ENCODE data around the gene IL17D.
"Not testable (repeated sequence)": the region's sequence is repeated elsewhere in the genome, so short reads cannot be mapped to it uniquely, and the experiment has no call there.

Gene IL17D

GRCh38 chr13:20721058-20721453 lies 17.6 kb downstream of the IL17D start:
- Histone ChIP-seq H3K4me3 (ENCODE audit: low read length) (no peak overlapping the region), H3K4me1 (ENCODE audit: control insufficient read depth, insufficient read depth, low read length) (peaks cover 14% of the 10 kb centered on the region), H3K4me2 (ENCODE audit: low read length) (no peak overlapping the region), H3K9me3 (replicated peaks; ENCODE audit: low read length) (no peaks in the 10 kb centered on the region), H3K9ac (ENCODE audit: low read depth, low read length) (no peak overlapping the region), H3K36me3 (ENCODE audit: insufficient read depth, low read length) (no peaks in the 10 kb centered on the region), H3K27me3 (ENCODE audit: control insufficient read depth, insufficient read depth, low read length) (peaks cover 7% of the 10 kb centered on the region)

DNA sequence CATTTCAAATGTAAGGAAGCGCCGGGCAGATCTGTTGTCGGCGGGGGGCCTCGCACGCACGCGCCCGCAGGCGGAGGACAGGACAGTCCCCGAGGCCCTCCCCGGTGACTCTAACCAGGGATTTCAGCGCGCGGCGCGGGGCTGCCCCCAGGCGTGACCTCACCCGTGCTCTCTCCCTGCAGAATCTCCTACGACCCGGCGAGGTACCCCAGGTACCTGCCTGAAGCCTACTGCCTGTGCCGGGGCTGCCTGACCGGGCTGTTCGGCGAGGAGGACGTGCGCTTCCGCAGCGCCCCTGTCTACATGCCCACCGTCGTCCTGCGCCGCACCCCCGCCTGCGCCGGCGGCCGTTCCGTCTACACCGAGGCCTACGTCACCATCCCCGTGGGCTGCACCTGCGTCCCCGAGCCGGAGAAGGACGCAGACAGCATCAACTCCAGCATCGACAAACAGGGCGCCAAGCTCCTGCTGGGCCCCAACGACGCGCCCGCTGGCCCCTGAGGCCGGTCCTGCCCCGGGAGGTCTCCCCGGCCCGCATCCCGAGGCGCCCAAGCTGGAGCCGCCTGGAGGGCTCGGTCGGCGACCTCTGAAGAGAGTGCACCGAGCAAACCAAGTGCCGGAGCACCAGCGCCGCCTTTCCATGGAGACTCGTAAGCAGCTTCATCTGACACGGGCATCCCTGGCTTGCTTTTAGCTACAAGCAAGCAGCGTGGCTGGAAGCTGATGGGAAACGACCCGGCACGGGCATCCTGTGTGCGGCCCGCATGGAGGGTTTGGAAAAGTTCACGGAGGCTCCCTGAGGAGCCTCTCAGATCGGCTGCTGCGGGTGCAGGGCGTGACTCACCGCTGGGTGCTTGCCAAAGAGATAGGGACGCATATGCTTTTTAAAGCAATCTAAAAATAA lies 18.2 kb downstream of the IL17D start:
- Histone ChIP-seq H3K9ac (ENCODE audit: low read depth, low read length) (no peak overlapping the region), H3K36me3 (ENCODE audit: insufficient read depth, low read length) (no peaks in the 10 kb centered on the region), H3K4me2 (ENCODE audit: low read length) (peak overlapping the region; percentile 77), H3K27me3 (ENCODE audit: control insufficient read depth, insufficient read depth, low read length) (peaks cover 4% of the 10 kb centered on the region), H3K4me3 (ENCODE audit: low read length) (peak overlapping the region; percentile 16), H3K4me1 (ENCODE audit: control insufficient read depth, insufficient read depth, low read length) (peaks cover 12% of the 10 kb centered on the region), H3K9me3 (replicated peaks; ENCODE audit: low read length) (no peaks in the 10 kb centered on the region)

- Histone ChIP-seq H3K4me1 (ENCODE audit: control insufficient read depth, insufficient read depth, low read length) (peaks cover 6% of the 10 kb centered on the region), H3K36me3 (ENCODE audit: insufficient read depth, low read length) (no peaks in the 10 kb centered on the region), H3K4me3 (ENCODE audit: low read length) (no peak overlapping the region), H3K9me3 (replicated peaks; ENCODE audit: low read length) (no peaks in the 10 kb centered on the region), H3K27me3 (ENCODE audit: control insufficient read depth, insufficient read depth, low read length) (no peaks in the 10 kb centered on the region), H3K4me2 (ENCODE audit: low read length) (no peak overlapping the region), H3K9ac (ENCODE audit: low read depth, low read length) (no peak overlapping the region)
Observed at GRCh38 chr13:20727856-20728255, 24.4 kb downstream of the IL17D start.

DNA sequence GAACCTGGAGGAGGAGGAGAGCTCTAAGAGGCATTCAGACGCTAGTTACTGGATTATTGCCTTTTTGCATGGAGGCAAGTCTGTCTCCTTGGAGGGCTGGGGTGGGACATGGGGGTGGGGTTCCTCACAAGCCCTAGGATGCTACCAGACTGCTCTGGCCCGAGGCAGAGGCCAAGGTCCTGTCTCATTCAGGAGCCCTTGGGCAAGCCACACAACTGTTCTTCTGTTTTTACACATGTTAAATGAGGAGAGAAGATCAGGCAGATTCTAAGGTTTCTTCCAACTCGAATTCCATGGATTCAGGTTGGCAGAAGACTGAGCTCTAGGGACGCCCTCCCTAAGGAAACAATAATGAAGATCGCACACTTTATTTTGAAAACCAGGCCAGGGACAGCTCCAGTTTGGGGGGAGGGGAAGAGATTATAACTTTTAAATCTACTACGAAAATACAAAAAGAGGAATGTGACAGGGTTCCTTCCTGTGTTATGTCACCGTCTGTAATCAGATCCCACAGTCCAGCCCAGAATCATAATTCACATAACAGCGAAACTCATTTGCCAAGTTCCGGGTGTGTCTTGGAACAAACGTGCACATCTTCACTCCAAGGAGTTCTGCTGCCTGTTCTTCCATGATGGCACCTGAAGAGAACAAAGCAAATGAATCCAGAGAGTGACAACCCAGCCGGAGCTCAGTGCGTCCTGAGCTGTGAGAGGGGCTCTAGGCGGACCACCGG lies 25.2 kb downstream of the IL17D start:
- H3K36me3 ChIP-seq (ENCODE audit: insufficient read depth, low read length) = no peaks in the 10 kb centered on the region
- H3K9me3 ChIP-seq (replicated peaks; ENCODE audit: low read length) = no peaks in the 10 kb centered on the region
- no peak overlapping the region for H3K4me3 ChIP-seq (ENCODE audit: low read length)
- H3K27me3 ChIP-seq (ENCODE audit: control insufficient read depth, insufficient read depth, low read length) = no peaks in the 10 kb centered on the region
- H3K4me2 ChIP-seq (ENCODE audit: low read length) = peak overlapping the region; percentile 1
- H3K9ac ChIP-seq (ENCODE audit: low read depth, low read length) = no peak overlapping the region
- H3K4me1 ChIP-seq (ENCODE audit: control insufficient read depth, insufficient read depth, low read length) = peaks cover 6% of the 10 kb centered on the region

DNA sequence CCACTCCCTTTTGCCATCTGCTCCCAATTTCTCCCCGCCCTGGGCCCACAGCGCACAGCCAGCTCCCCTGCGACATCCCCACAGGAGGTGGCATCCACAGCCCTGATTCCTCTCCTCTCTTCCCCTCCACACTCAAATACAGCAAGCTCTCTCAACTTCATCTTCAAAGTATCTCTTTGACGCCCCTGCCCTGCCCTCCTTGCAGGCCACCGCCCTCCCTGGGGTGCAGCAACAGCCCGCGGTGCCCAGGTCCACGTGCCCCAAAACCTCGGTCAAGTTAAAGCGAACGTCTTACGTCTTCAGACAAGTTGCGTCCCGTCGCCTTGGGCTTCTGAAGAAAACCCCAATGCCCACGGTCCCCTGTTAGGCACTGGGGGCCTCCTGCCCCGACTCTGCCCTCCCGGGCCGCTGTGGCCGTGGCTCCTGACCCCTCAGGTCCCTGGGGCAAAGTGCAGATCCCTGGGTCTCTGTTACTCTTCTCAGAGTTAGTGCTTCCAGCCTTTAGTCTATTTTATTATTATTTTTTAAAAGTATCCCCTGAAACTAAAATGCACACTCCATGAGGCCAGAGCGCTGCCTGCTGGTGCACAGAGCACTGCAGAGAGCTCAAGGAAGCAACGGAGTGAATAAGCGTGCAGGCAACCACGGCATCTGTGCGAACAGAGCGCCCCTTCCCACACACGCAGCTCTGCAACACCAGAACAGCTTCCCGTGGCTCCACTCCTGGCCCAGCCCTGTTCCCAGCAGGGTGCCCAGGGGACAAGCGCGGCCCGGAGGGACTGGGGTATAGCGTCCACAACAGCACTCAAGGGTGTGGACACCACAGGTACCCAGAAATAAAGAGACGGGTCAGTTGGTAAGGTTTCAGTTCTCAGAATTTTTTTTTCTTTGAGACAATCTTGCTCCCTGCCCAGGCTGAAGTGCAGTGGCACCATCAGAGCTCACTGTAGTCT lies 26.4 kb downstream of the IL17D start:
- H3K4me1 ChIP-seq (ENCODE audit: control insufficient read depth, insufficient read depth, low read length) = peaks cover 6% of the 10 kb centered on the region
- no peaks in the 10 kb centered on the region for H3K27me3 ChIP-seq (ENCODE audit: control insufficient read depth, insufficient read depth, low read length)
- no peak overlapping the region for H3K4me2 ChIP-seq (ENCODE audit: low read length)
- no peaks in the 10 kb centered on the region for H3K9me3 ChIP-seq (replicated peaks; ENCODE audit: low read length)
- H3K9ac ChIP-seq (ENCODE audit: low read depth, low read length) = no peak overlapping the region
- no peaks in the 10 kb centered on the region for H3K36me3 ChIP-seq (ENCODE audit: insufficient read depth, low read length)
- H3K4me3 ChIP-seq (ENCODE audit: low read length) = no peak overlapping the region

DNA sequence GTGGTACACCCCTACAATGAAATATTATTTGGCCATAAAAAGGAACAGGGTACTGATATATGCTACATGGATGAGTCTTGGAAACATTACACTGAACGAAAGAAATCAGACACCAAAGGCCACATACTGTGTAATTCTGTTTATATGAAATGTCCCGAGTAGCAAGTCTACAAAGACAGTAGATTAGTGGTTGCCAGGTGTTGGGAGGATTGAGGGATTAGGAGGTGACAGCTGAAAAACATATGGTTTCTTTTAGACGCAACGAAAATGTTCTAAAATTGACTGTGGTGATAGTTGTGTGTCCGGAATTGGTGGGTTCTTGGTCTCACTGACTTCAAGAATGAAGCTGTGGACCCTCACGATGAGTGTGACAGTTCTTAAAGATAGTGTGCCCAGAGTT lies 35.1 kb downstream of the IL17D start:
- Histone ChIP-seq H3K4me2 (ENCODE audit: low read length) (no peak overlapping the region), H3K27me3 (ENCODE audit: control insufficient read depth, insufficient read depth, low read length) (no peaks in the 10 kb centered on the region), H3K36me3 (ENCODE audit: insufficient read depth, low read length) (no peaks in the 10 kb centered on the region), H3K9me3 (replicated peaks; ENCODE audit: low read length) (no peaks in the 10 kb centered on the region), H3K4me1 (ENCODE audit: control insufficient read depth, insufficient read depth, low read length) (no peaks in the 10 kb centered on the region), H3K9ac (ENCODE audit: low read depth, low read length) (no peak overlapping the region), H3K4me3 (ENCODE audit: low read length) (no peak overlapping the region)

DNA sequence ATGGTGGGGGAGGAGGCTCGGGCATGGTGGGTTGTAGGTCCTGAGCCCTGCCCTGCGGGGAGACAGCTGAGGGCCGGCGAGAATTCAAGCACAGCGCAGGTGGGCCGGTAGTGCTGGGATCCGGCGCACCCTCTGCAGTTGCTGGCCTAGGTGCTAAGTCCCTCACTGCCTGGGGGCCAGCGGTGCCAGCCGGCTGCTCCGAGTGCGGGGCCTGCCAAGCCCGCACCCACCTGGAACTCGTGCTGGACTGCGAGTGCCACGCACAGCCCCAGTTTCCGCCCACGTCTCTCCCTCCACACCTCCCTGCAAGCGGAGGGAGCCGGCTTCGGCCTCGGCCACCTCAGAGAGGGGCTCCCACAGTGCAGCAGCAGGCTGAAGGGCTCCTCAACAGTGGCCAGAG lies 36.5 kb downstream of the IL17D start:
- Histone ChIP-seq H3K27me3 (ENCODE audit: control insufficient read depth, insufficient read depth, low read length) (no peaks in the 10 kb centered on the region), H3K9ac (ENCODE audit: low read depth, low read length) (no peak overlapping the region), H3K4me2 (ENCODE audit: low read length) (no peak overlapping the region), H3K36me3 (ENCODE audit: insufficient read depth, low read length) (no peaks in the 10 kb centered on the region), H3K4me3 (ENCODE audit: low read length) (no peak overlapping the region), H3K4me1 (ENCODE audit: control insufficient read depth, insufficient read depth, low read length) (no peaks in the 10 kb centered on the region), H3K9me3 (replicated peaks; ENCODE audit: low read length) (no peaks in the 10 kb centered on the region)

- not testable (repeated sequence) for H3K9me3 ChIP-seq (replicated peaks; ENCODE audit: low read length); H3K4me1 ChIP-seq (ENCODE audit: control insufficient read depth, insufficient read depth, low read length); H3K4me2 ChIP-seq (ENCODE audit: low read length); H3K9ac ChIP-seq (ENCODE audit: low read depth, low read length); H3K4me3 ChIP-seq (ENCODE audit: low read length); H3K27me3 ChIP-seq (ENCODE audit: control insufficient read depth, insufficient read depth, low read length); H3K36me3 ChIP-seq (ENCODE audit: insufficient read depth, low read length)
Observed at GRCh38 chr13:20743830-20744404, 40.4 kb downstream of the IL17D start.

DNA sequence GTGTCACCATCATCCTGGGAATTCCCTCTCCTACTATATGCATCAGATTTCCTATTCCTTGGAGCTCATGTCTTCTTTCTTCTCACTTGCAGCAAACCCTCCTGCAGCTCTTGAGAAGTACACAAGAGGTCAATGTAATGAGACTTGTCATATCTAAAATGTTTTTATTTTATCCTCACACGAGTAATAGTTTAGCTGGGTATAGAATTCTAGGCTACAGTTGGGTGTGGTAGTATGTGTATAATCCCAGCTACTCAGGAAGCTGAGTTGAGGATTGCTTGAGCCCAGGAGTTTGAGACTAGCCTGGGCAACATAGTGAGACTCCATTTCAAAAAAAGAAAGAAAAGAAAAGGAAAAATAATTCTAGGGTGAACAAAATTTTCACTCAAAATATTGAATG lies 45.9 kb downstream of the IL17D start:
- Histone ChIP-seq H3K4me3 (ENCODE audit: low read length) (no peak overlapping the region), H3K4me1 (ENCODE audit: control insufficient read depth, insufficient read depth, low read length) (no peaks in the 10 kb centered on the region), H3K36me3 (ENCODE audit: insufficient read depth, low read length) (peaks cover 7% of the 10 kb centered on the region), H3K9me3 (replicated peaks; ENCODE audit: low read length) (peaks cover 9% of the 10 kb centered on the region), H3K27me3 (ENCODE audit: control insufficient read depth, insufficient read depth, low read length) (no peaks in the 10 kb centered on the region), H3K9ac (ENCODE audit: low read depth, low read length) (no peak overlapping the region), H3K4me2 (ENCODE audit: low read length) (no peak overlapping the region)

DNA sequence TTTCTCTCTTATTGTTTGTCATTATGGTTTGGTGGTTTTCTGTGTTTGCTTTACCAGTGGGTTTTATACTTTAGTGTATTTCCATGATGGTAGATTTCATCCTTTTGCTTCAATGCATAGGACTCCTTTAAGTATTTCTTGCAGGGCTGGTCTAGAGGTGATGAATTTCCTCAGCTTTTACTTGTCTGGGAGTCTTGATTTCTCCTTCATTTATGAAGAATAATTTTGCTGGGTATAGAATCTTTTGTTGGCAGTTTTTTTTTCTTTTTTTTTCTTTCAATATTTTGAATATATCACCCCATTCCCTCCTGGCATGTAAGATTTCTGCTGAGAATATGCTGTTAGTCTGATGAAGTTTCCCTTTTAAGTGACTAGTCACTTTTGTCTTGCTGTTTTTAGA lies 50.5 kb downstream of the IL17D start:
- H3K36me3 ChIP-seq (ENCODE audit: insufficient read depth, low read length) = peaks cover 10% of the 10 kb centered on the region
- H3K4me1 ChIP-seq (ENCODE audit: control insufficient read depth, insufficient read depth, low read length) = no peaks in the 10 kb centered on the region
- no peak overlapping the region for H3K9ac ChIP-seq (ENCODE audit: low read depth, low read length)
- H3K27me3 ChIP-seq (ENCODE audit: control insufficient read depth, insufficient read depth, low read length) = no peaks in the 10 kb centered on the region
- H3K9me3 ChIP-seq (replicated peaks; ENCODE audit: low read length) = peaks cover 9% of the 10 kb centered on the region
- H3K4me2 ChIP-seq (ENCODE audit: low read length) = no peak overlapping the region
- no peak overlapping the region for H3K4me3 ChIP-seq (ENCODE audit: low read length)

GRCh38 chr13:20760872-20761271 lies 57.4 kb downstream of the IL17D start:
- Histone ChIP-seq H3K27me3 (ENCODE audit: control insufficient read depth, insufficient read depth, low read length) (no peaks in the 10 kb centered on the region), H3K4me3 (ENCODE audit: low read length) (no peak overlapping the region), H3K4me1 (ENCODE audit: control insufficient read depth, insufficient read depth, low read length) (no peaks in the 10 kb centered on the region), H3K4me2 (ENCODE audit: low read length) (no peak overlapping the region), H3K9me3 (replicated peaks; ENCODE audit: low read length) (no peaks in the 10 kb centered on the region), H3K9ac (ENCODE audit: low read depth, low read length) (no peak overlapping the region), H3K36me3 (ENCODE audit: insufficient read depth, low read length) (no peaks in the 10 kb centered on the region)

All from skeletal muscle satellite cell (primary cell).